ENCODE measurements around the gene CFD.
"Not testable (repeated sequence)": the region's sequence is repeated elsewhere in the genome, so short reads cannot be mapped to it uniquely, and the experiment has no call there.

The CFD gene

GRCh38 chr19:878751-879561, 19.5 kb downstream of the CFD start:
- not testable (repeated sequence) for DNase-seq, H3K27ac Mint-ChIP-seq, H3K27me3 Mint-ChIP-seq, H3K9me3 Mint-ChIP-seq, H3K4me3 Mint-ChIP-seq, H3K4me1 Mint-ChIP-seq
- peaks cover 14% of the 10 kb centered on the region for H3K36me3 Mint-ChIP-seq
- CTCF ChIA-PET, result interaction anchor here (1.5 kb wide), 1 partner anchor 16 kb away, joined by 8 read pairs; no protein-coding TSS in a partner anchor

GRCh38 chr19:879711-880438, 20.4 kb downstream of the CFD start:
- H3K27me3 Mint-ChIP-seq, result no peaks in the 10 kb centered on the region
- no peak for DNase-seq
- H3K27ac Mint-ChIP-seq, result no peak overlapping the region
- CTCF ChIA-PET, result interaction anchor here (0.8 to 1.5 kb wide), 2 partner anchors 17 to 23 kb away, joined by 3 to 8 read pairs; no protein-coding TSS in a partner anchor
- H3K36me3 Mint-ChIP-seq, result peaks cover 19% of the 10 kb centered on the region
- no peaks in the 10 kb centered on the region for H3K9me3 Mint-ChIP-seq
- peaks cover 2% of the 10 kb centered on the region for H3K4me1 Mint-ChIP-seq
- H3K4me3 Mint-ChIP-seq, result no peak overlapping the region

GRCh38 chr19:881385-882071, 22.1 kb downstream of the CFD start:
- H3K27ac Mint-ChIP-seq, result no peak overlapping the region
- no peak for DNase-seq
- no peaks in the 10 kb centered on the region for H3K27me3 Mint-ChIP-seq
- H3K4me1 Mint-ChIP-seq, result no peaks in the 10 kb centered on the region
- peaks cover 23% of the 10 kb centered on the region for H3K36me3 Mint-ChIP-seq
- CTCF ChIA-PET, result interaction anchor here (2.3 kb wide), 1 partner anchor 18 kb away, joined by 6 read pairs; no protein-coding TSS in a partner anchor
- no peak overlapping the region for H3K4me3 Mint-ChIP-seq
- no peaks in the 10 kb centered on the region for H3K9me3 Mint-ChIP-seq

- no peak overlapping the region for H3K27ac Mint-ChIP-seq
- H3K4me3 Mint-ChIP-seq, result no peak overlapping the region
- H3K27me3 Mint-ChIP-seq, result no peaks in the 10 kb centered on the region
- H3K36me3 Mint-ChIP-seq, result peaks cover 27% of the 10 kb centered on the region
- no peaks in the 10 kb centered on the region for H3K9me3 Mint-ChIP-seq
- no peaks in the 10 kb centered on the region for H3K4me1 Mint-ChIP-seq
- CTCF ChIA-PET, result interaction anchor here (0.8 to 2.3 kb wide), 2 partner anchors 11 to 19 kb away, joined by 3 to 6 read pairs; no protein-coding TSS in a partner anchor
- no peak for DNase-seq
Measured at GRCh38 chr19:882871-883497, 23.5 kb downstream of the CFD start.

- H3K4me3 Mint-ChIP-seq, result no peak overlapping the region
- no peaks in the 10 kb centered on the region for H3K9me3 Mint-ChIP-seq
- H3K4me1 Mint-ChIP-seq, result no peaks in the 10 kb centered on the region
- no peak overlapping the region for H3K27ac Mint-ChIP-seq
- CTCF ChIA-PET, result interaction anchor here (2.3 kb wide), 1 partner anchor 20 kb away, joined by 6 read pairs; no protein-coding TSS in a partner anchor
- H3K36me3 Mint-ChIP-seq, result peaks cover 29% of the 10 kb centered on the region
- DNase-seq, result no peak
- H3K27me3 Mint-ChIP-seq, result no peaks in the 10 kb centered on the region
Measured at GRCh38 chr19:883661-884211, 24.3 kb downstream of the CFD start.

- Mint-ChIP-seq H3K9me3 (no peaks in the 10 kb centered on the region), H3K4me1 (no peaks in the 10 kb centered on the region), H3K36me3 (peaks cover 32% of the 10 kb centered on the region), H3K4me3 (no peak overlapping the region), H3K27me3 (no peaks in the 10 kb centered on the region), H3K27ac (no peak overlapping the region)
- CTCF ChIA-PET, result no interaction called here
- DNase-seq, result no peak
Measured at GRCh38 chr19:884420-885211, 25.2 kb downstream of the CFD start.

GRCh38 chr19:885536-886224, 26.2 kb downstream of the CFD start:
- Mint-ChIP-seq H3K9me3 (no peaks in the 10 kb centered on the region), H3K4me1 (no peaks in the 10 kb centered on the region), H3K27me3 (no peaks in the 10 kb centered on the region), H3K27ac (no peak overlapping the region), H3K4me3 (no peak overlapping the region), H3K36me3 (peaks cover 39% of the 10 kb centered on the region)
- CTCF ChIA-PET, result no interaction called here
- DNase-seq, result no peak

- Mint-ChIP-seq H3K4me3 (no peak overlapping the region), H3K9me3 (no peaks in the 10 kb centered on the region), H3K27ac (no peak overlapping the region), H3K36me3 (peaks cover 30% of the 10 kb centered on the region), H3K4me1 (peaks cover 9% of the 10 kb centered on the region), H3K27me3 (no peaks in the 10 kb centered on the region)
- CTCF ChIA-PET, result no interaction called here
- no peak for DNase-seq
Measured at GRCh38 chr19:887072-887471, 27.6 kb downstream of the CFD start.

GRCh38 chr19:887599-887998, 28.1 kb downstream of the CFD start:
- DNase-seq, result no peak
- H3K27me3 Mint-ChIP-seq, result no peaks in the 10 kb centered on the region
- H3K36me3 Mint-ChIP-seq, result peaks cover 29% of the 10 kb centered on the region
- no peaks in the 10 kb centered on the region for H3K9me3 Mint-ChIP-seq
- CTCF ChIA-PET, result no interaction called here
- no peak overlapping the region for H3K4me3 Mint-ChIP-seq
- H3K4me1 Mint-ChIP-seq, result peaks cover 11% of the 10 kb centered on the region
- no peak overlapping the region for H3K27ac Mint-ChIP-seq

- CTCF ChIA-PET, result no interaction called here
- H3K4me3 Mint-ChIP-seq, result no peak overlapping the region
- H3K9me3 Mint-ChIP-seq, result no peaks in the 10 kb centered on the region
- DNase-seq, result no peak
- H3K27ac Mint-ChIP-seq, result no peak overlapping the region
- H3K27me3 Mint-ChIP-seq, result no peaks in the 10 kb centered on the region
- H3K4me1 Mint-ChIP-seq, result peaks cover 20% of the 10 kb centered on the region
- peaks cover 31% of the 10 kb centered on the region for H3K36me3 Mint-ChIP-seq
Measured at GRCh38 chr19:888581-889385, 29.3 kb downstream of the CFD start.

GRCh38 chr19:889662-890295, 30.3 kb downstream of the CFD start:
- peaks cover 27% of the 10 kb centered on the region for H3K36me3 Mint-ChIP-seq
- no peaks in the 10 kb centered on the region for H3K9me3 Mint-ChIP-seq
- no peaks in the 10 kb centered on the region for H3K27me3 Mint-ChIP-seq
- no peak overlapping the region for H3K4me3 Mint-ChIP-seq
- no peak overlapping the region for H3K27ac Mint-ChIP-seq
- no peak for DNase-seq
- H3K4me1 Mint-ChIP-seq, result peaks cover 24% of the 10 kb centered on the region
- CTCF ChIA-PET, result no interaction called here

GRCh38 chr19:890831-891230, 31.4 kb downstream of the CFD start:
- Mint-ChIP-seq H3K4me1 (peaks cover 24% of the 10 kb centered on the region), H3K27ac (peak overlapping the region; percentile 71), H3K27me3 (no peaks in the 10 kb centered on the region), H3K9me3 (no peaks in the 10 kb centered on the region), H3K36me3 (peaks cover 24% of the 10 kb centered on the region), H3K4me3 (peak overlapping the region; percentile 66)
- DNase-seq, result no peak
- CTCF ChIA-PET, result no interaction called here

All from activated naive CD4-positive, alpha-beta T cell treated with anti-CD3 and anti-CD28 coated beads, Interleukin-2, amount 10 ng/mL, durations not matched to agents 7 days and 5 days (primary cell).